Keratinocyte (primary cell): Measurements from ENCODE around the gene SH3PXD2A. TPM values are rescaled to one million over a fixed set of nuclear protein-coding genes. Genes with fewer than 3 reads are reported as not detected.

Experiments used
- DNase-seq: peaks from one replicate; pipeline ENCODE4 v3.0.0-alpha.2; 2011; ENCODE audit warnings: low read depth, missing footprints, low spot score
- FAIRE-seq: peaks from 2 replicates; lab custom pipeline; 2011; peaks lifted over from hg19 to GRCh38; lab: Jason Lieb, UNC
- H2AFZ ChIP-seq: 2 replicates; pipeline ENCODE4 v1.6.0; 2012; ENCODE audit warnings: low read length, control low read depth, inconsistent platforms; ENCODE audit not compliant: control insufficient read depth
- H3K27ac ChIP-seq: 2 replicates; pipeline ENCODE4 v1.5.1; 2011; ENCODE audit warnings: low read length; ENCODE audit not compliant: control insufficient read depth, insufficient read depth
- H3K27me3 ChIP-seq: 3 replicates; pipeline ENCODE4 v1.6.0; 2011; ENCODE audit warnings: low read length; ENCODE audit not compliant: control insufficient read depth, insufficient read depth; ENCODE audit errors: extremely low read depth
- H3K36me3 ChIP-seq, 2 experiments: 2 replicates in 1 of 2; 3 replicates in 1 of 2; pipeline ENCODE4 v1.5.1; 2011; ENCODE audit warnings: low read length in 2 of 2, mild to moderate bottlenecking in 1 of 2; ENCODE audit not compliant: control insufficient read depth in 2 of 2, insufficient read depth in 2 of 2; ENCODE audit errors: extremely low read depth in 1 of 2
- H3K4me1 ChIP-seq: 3 replicates; pipeline ENCODE4 v1.5.1; 2011; ENCODE audit warnings: low read length; ENCODE audit not compliant: control insufficient read depth, insufficient read depth; ENCODE audit errors: extremely low read depth
- H3K4me2 ChIP-seq: 3 replicates; pipeline ENCODE4 v1.6.0; 2011; ENCODE audit warnings: low read depth, low read length; ENCODE audit not compliant: control insufficient read depth, insufficient read depth; ENCODE audit errors: extremely low read depth
- H3K4me3 ChIP-seq, 3 experiments: fragments of 200-600 bp in 1 of 3; sonication (generic) in 1 of 3; 2 replicates in 2 of 3; 3 replicates in 1 of 3; pipeline ENCODE4 v1.5.1; 2011 to 2016; ENCODE audit warnings: low read length in 3 of 3, mild to moderate bottlenecking in 3 of 3, control low read depth in 2 of 3, inconsistent platforms in 1 of 3, low read depth in 1 of 3, mixed read lengths in 1 of 3, mixed run types in 1 of 3, moderate library complexity in 1 of 3; ENCODE audit not compliant: control insufficient read depth in 2 of 3, insufficient read depth in 2 of 3; ENCODE audit errors: extremely low read depth in 1 of 3
- H3K79me2 ChIP-seq: 2 replicates; pipeline ENCODE4 v1.6.0; 2012; ENCODE audit warnings: low read length; ENCODE audit not compliant: control insufficient read depth, insufficient read depth
- H3K9ac ChIP-seq: 3 replicates; pipeline ENCODE4 v1.6.0; 2011; ENCODE audit warnings: low read length; ENCODE audit not compliant: control insufficient read depth, insufficient read depth; ENCODE audit errors: extremely low read depth
- H3K9me1 ChIP-seq: 3 replicates; pipeline ENCODE4 v1.6.0; 2011; ENCODE audit warnings: low read length; ENCODE audit not compliant: control insufficient read depth, insufficient read depth; ENCODE audit errors: extremely low read depth
- H3K9me3 ChIP-seq: 2 replicates; pipeline ENCODE4 v1.5.1; 2012; ENCODE audit warnings: low read depth, low read length; ENCODE audit not compliant: control insufficient read depth
- H4K20me1 ChIP-seq: 3 replicates; pipeline ENCODE4 v1.6.0; 2011; ENCODE audit warnings: low read length; ENCODE audit not compliant: control insufficient read depth, insufficient read depth; ENCODE audit errors: extremely low read depth
- CTCF ChIP-seq, 3 experiments: IDR thresholded peaks in 1 of 3; conservative IDR thresholded peaks in 1 of 3; optimal IDR thresholded peaks in 1 of 3; 2 replicates in 2 of 3; 3 replicates in 1 of 3; pipeline versions ENCODE3 to v1.5.1; 2011; ENCODE audit warnings: low read length in 3 of 3, mild to moderate bottlenecking in 3 of 3, moderate library complexity in 2 of 3, control low read depth in 1 of 3, inconsistent platforms in 1 of 3; ENCODE audit not compliant: insufficient read depth in 2 of 3; ENCODE audit errors: extremely low read depth in 1 of 3
- EZH2 ChIP-seq: IDR thresholded peaks from one replicate; pipeline ENCODE4 v1.6.1; 2012; ENCODE audit warnings: inconsistent platforms, mild to moderate bottlenecking, low read length, moderate library complexity
- dilution Hi-C: fragments of 300-500 bp; cut with MboI; formaldehyde crosslinking; loops from one replicate; pipeline ENCODE4 v1.7.0; 2020; ENCODE audit warnings: low sequenced_read_pairs; ENCODE audit not compliant: extremely low pct_ligation_motif_present
- polyA plus RNA-seq, 5 experiments: library from polyadenylated mRNA; depleted of rRNA in 3 of 5; stranded (reverse) in 3 of 5; stranded (forward) in 1 of 5; unstranded in 1 of 5; fragments of >200 nt; gene quantifications; 1 replicate in 1 of 5; 2 replicates in 3 of 5; 3 replicates in 1 of 5; pipeline versions ENCODE4 v1.2.1 to v1.2.3, GENCODE V29; 2011 to 2012; ENCODE audit warnings: missing spikeins in 2 of 5, low read depth in 1 of 5, low replicate concordance in 1 of 5

SH3PXD2A gene
- polyA plus RNA-seq, 1 donor (not counting 4 experiments of a cell fraction or from before 2014, with no cell fraction given) = 33.9 TPM

GRCh38 chr10:103718247-103718620, 137.1 kb downstream of the SH3PXD2A start:
- no peaks in the 10 kb centered on the region for H3K27me3 ChIP-seq
- H3K4me1 ChIP-seq = peaks cover 67% of the 10 kb centered on the region
- no peak overlapping the region for H3K27ac ChIP-seq
- H3K9me1 ChIP-seq = peaks cover 2% of the 10 kb centered on the region
- peaks cover 51% of the 10 kb centered on the region for H3K79me2 ChIP-seq
- peaks cover 32 to 63% of the 10 kb centered on the region in 2 experiments for H3K36me3 ChIP-seq
- no peak for FAIRE-seq
- H4K20me1 ChIP-seq = no peaks in the 10 kb centered on the region
- H3K4me2 ChIP-seq = peak overlapping the region; percentile 11
- no peak overlapping the region for H3K4me3 ChIP-seq
- no peak for TF ChIP-seq EZH2
- no peak for TF ChIP-seq CTCF (optimal IDR thresholded peaks at IDR 0.05 in 1 of 3, IDR thresholded peaks at IDR 0.05 in 1 of 3, conservative IDR thresholded peaks at IDR 0.05 in 1 of 3; ENCODE audit: extremely low read depth in 1 of 3, insufficient read depth in 2 of 3, low read length in 3 of 3)
- no peak overlapping the region for H2AFZ ChIP-seq
- no peak for DNase-seq
- H3K9ac ChIP-seq = no peak overlapping the region
- no peaks in the 10 kb centered on the region for H3K9me3 ChIP-seq
- dilution Hi-C loops = no loop called here

GRCh38 chr10:103717341-103718246, 137.8 kb downstream of the SH3PXD2A start:
- Histone ChIP-seq H3K27me3 (no peaks in the 10 kb centered on the region), H4K20me1 (peaks cover 2% of the 10 kb centered on the region), H3K9ac (peak overlapping the region; percentile 11), H3K4me3 (no peak overlapping the region), H3K27ac (peak overlapping the region; percentile 43), H3K36me3 (peaks cover 28 to 61% of the 10 kb centered on the region in 2 experiments), H2AFZ (no peak overlapping the region), H3K9me1 (peaks cover 2% of the 10 kb centered on the region), H3K79me2 (peaks cover 56% of the 10 kb centered on the region), H3K4me2 (peak overlapping the region; percentile 11), H3K4me1 (peaks cover 74% of the 10 kb centered on the region), H3K9me3 (no peaks in the 10 kb centered on the region)
- FAIRE-seq (peak; percentile 93), DNase-seq (no peak)
- dilution Hi-C loops = no loop called here
- no peak for TF ChIP-seq EZH2
- TF ChIP-seq CTCF (optimal IDR thresholded peaks at IDR 0.05 in 1 of 3, IDR thresholded peaks at IDR 0.05 in 1 of 3, conservative IDR thresholded peaks at IDR 0.05 in 1 of 3; ENCODE audit: extremely low read depth in 1 of 3, insufficient read depth in 2 of 3, low read length in 3 of 3) = no peak
